NCI-H146 treated with DMSO at 0.1 percent for 48 hours (cell line): Measurements from ENCODE around the gene B4GALNT2.
"Not testable (repeated sequence)": the region's sequence is repeated elsewhere in the genome, so short reads cannot be mapped to it uniquely, and the experiment has no call there.

Experiments
- DNase-seq: peaks from one replicate; lab custom pipeline; 2025; ENCODE audit not compliant: unreplicated experiment; lab: John Stamatoyannopoulos, UW

The B4GALNT2 gene

DNA sequence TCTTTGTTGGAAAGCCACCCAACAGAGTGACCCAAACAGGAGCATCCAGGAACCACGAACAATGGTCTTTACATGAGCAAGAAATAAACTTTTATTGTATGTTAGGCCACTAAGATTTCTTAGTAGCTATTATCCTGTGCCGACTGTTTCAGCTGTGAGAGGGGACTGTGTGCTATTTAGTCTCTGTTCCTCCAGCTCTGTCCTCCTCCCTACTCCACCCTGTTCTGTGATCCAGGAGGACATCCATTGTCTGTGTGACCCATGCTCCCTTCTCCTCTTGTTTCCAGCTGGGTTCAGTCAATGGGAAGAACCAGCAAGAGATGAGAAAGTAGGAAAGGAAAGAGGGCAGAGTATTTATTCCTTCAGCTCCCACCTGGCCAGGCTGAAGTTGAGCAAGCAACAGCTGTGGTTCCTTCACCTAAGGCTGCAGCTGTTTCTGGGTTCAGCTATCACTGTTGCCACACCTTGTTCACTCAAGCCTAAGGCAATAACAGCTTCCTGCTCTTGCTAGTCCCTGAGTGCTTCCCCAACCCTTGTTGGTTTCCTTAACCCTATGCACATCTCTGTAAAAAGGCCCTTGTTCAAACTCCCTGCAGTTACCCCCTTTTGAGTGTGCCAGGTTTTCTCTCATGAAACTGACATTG is 14.9 kb upstream of the B4GALNT2 start:
- DNase-seq, result no peak

DNA sequence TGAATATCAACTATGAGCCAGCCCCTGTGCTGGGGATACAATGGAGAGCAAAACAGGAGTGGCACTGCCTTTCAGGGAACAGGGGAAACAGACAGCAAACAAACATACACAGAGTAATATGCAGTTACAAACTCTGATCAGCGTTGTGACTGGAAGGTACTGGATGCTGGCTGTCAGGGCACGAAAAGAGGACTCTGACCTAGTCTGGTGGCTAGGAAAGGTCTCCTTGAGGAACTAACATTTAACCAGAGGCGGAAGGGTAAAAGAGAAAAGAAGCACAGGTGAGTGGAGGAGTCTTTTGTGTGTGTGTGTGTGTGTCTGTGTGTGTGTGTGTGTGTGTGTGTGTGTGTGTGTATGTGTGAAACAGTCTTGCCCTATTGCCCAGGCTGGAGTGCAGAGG is 12.4 kb upstream of the B4GALNT2 start:
- DNase-seq, result no peak

DNA sequence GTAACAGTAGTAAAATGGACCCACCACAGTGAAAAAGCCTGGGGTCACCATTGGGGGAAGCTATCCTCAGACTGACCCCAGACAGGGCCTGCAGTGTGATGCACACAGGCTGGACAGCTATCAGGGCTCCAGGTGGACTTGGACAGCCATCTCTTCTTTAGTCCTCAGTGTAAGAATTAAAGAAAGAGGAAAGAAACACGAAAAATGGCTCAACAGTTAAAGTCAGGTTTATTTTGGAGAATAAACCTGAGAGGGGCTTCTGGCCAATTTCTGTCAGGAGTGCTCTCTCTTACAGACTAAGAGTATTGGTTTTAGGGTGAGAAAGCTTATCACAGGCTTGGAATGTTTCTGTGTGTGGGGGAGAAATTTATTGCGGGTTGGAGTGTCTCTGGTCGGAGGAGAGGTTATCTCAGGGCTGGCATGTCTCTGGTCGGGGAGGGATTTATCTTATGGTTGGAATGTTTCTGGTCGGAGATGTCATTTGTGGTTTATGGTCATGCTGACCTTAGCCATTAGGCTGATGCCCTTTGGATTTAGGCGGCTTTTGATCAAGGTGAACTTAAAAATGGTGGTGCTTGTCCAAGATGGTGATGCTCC is 10.8 kb upstream of the B4GALNT2 start:
- no peak for DNase-seq

DNA sequence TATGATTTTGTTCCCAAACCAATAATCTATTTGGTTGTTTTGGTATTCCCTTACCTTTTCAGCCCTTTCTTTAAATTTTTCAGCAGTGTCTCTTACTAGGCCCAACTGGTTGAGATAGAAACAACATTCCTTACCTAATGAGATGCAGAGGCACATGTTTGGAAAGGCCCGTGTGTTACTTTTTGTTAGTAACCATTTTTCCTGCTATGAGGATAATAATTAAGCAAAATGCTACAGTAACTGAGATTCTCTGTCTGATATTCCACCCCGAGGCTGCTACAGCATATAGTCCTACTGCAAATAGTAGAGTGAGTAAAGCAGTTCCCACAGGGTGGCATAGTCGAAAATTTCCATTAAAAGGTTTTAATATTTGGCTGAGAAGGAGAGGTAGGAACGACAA is 10.0 kb upstream of the B4GALNT2 start:
- no peak for DNase-seq

DNA sequence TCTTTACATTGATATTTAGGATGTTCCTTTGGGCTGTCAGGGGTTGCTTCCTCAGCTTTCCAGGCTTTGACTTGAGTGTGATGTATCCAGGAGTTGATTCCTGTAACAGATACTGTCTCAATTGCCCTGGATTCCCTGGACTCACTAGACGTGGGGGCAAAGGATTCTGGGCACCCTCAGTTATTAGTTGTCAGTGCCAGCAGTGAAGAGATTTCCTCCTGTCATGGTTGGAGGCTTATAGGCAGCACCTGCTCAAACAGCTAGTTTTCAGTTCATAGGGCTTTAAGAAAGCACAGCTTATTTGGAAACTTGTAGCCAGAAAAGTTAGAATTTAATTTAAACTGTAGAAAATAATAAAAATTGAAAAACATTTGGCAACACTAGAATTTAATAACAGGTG is 9.5 kb upstream of the B4GALNT2 start:
- DNase-seq, result no peak

DNA sequence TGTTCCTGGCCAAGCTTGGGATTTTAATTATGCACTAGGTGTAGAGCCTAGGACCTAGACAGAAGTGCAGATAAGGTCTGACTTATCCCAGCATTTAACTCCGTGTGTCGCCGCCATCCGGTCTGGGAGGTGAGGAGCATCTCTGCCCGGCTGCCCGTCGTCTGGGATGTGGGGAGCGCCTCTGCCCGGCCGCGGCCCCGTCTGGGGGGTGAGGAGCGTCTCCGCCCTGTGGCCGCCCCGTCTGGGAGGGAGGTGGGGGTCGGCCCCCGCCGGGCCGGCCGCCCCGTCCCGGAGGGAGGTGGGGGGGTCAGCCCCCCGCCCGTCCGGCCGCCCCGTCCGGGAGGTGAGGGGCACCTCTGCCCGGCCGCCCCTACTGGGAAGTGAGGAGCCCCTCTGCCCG is 7.1 kb upstream of the B4GALNT2 start:
- no peak for DNase-seq

DNA sequence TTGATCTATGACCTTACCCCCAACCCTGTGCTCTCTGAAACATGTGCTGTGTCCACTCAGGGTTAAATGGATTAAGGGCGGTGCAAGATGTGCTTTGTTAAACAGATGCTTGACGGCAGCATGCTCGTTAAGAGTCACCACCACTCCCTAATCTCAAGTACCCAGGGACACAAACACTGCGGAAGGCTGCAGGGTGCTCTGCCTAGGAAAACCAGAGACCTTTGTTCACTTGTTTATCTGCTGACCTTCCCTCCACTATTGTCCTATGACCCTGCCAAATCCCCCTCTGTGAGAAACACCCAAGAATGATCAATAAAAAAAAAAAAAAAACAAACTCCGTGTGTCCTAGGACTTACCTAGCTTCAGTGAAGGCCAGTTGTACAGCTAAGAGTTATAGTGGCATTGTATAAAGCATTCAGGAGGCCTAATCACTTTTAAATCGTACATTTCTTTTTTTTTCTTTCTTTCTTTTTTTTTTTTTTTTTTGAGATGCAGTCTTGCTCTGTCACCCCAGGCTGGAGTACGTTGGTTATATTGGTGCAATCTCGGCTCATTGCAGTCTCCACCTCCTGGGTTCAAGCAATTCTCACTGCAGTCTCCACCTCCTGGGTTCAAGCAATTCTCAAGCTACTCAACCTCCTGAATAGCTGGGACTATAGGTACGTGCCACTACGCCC is 6.2 kb upstream of the B4GALNT2 start:
- DNase-seq, result not testable (repeated sequence)

DNA sequence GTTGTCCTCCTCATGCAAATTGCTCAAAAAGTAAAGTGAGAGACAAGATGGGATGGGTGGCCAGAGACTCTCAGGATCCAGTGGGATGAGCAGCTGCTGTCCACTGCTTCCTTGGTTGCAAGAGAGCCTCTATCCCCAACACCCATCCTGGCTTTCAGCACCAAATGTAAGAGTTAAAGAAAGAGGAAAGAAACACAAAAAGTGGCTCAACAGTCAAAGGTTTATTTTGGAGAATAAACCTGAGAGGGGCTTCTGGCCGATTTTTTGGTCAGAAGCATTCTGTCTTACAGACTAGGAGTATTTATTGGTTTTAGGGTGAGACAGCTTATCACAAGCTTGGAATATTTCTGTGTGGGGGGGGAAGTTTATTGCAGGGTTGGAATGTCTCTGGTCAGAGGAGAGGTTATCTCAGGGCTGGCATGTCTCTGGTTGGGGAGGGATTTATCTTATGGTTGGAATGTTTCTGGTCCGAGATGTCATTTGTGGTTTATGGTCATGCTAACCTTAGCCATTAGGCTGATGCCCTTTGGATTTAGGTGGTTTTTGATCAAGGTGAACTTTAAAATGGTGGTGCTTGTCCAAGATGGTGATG is 3.1 kb upstream of the B4GALNT2 start:
- not testable (repeated sequence) for DNase-seq

DNA sequence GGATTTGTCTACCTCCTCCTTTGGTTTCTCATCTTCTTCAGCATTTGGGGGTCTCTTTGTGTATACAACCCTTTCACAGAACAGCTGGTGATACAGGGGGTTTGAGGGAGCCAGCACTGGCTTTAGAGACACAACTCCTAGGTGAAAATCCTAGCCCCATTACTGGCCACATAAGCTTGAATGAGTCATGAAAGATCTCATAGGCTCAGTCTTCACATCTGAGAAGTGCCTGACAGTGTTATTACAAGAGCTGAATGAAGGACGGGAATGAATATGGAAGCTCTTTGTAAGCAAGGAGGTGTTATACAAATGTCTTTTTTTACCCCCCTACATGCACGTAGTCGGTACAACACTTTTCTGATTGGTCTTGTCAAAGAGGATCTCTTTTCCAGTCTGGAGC is 1.7 kb upstream of the B4GALNT2 start:
- no peak for DNase-seq

DNA sequence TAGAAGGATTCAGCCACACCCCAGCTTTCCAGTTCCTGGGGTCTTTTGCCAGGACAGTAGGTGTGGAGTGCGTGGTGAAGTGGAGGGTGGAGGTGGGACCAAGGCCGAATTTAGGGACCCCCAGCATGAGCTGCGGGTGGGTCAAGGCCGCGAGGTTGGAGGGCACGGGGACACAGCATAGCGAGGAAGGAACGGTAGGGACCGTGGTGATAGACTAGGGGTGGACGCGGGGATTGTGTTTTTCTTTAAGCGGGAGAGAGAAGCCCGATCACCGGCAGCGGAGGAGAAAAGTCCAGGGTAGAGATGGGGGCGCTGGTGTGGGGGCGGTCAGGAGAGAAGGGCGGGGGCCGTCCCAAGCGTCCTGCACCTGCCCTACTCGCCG is 261 bp upstream of the B4GALNT2 start:
- DNase-seq, result no peak

DNA sequence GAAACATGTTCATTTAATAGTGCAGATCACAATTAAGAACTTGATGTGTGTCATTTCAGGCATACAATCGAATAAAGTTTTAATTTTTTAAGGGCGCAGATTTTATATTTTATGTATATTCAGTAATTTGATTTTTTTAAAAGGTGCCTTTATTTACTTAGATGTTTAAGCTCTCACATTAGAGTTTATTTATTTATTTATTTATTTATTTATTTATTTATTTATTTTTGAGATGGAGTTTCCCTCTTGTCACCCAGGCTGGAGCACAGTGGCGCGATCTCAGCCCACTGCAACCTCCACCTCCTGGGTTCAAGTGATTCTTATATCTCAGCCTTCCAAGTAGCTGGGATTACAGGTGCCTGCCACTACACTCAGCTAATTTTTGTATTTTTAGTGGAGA is 3.8 kb downstream of the B4GALNT2 start:
- no peak for DNase-seq

DNA sequence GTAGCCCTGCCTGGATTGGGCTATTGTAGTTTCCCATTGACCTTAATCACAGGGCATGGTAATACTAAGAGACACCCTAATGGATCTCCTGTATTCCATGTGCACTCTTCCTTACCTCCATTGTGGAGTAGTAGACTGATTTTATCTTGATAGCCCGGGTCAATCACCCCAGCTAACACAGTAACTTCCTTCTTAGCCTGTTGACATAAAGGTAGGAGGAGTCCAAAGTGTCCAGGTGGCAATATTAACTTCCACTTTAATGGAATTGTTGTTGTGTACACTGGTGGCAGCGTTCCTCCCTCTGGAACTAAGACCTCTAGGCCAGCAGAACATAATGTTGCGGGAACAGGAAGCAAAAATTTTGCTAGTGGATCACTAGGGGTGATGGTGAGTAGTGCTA is 13.1 kb downstream of the B4GALNT2 start:
- DNase-seq, result not testable (repeated sequence)

DNA sequence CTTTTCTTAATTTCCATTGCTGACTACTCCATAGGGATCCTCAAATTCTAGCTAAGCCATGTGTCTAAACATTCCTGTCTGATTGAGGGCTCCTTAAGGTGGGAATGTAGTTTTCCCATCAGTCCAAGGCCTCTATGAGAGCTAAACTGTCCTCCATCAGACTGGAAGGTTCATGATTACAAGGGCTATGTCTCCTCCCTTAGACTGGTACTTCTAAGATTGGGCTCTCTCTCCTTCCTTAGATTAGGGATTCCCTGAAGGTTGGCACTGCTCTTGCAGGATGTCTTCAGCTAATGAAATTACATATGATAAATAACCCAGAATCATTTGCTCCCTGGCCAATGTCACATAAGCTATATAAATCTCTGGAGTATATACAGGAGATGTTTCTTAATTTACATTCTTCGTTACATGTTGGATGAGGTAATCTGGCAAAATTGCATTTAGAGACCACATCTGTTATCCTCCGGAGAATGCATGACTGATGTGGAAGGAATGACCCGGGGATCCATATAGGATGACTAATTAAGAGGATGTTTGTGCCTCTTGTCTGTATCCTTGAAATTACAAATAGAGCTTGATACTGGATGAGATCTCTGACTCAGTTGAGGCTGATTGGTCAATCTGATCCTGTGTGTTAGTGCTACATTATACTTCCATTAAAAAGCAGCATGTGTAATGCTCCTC is 14.2 kb downstream of the B4GALNT2 start:
- no peak for DNase-seq

DNA sequence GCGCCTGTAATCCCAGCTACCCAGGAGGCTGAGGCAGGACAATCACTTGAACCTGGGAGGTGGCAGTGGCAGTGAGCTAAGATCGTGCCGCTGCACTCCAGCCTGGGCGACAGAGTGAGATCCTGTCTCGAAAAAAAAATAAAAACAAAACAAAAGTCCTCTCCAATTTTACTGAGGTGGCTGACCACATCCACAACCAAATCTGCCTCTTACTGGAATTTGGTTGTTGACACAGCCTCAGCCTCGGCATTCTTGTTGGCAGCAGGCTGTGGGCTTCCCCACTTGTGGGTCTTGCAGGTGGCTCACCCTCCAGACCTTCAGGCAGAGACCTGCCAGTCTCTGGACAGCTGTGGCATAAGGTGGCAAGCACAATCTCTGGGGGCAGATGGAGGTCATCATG is 15.6 kb downstream of the B4GALNT2 start:
- no peak for DNase-seq

DNA sequence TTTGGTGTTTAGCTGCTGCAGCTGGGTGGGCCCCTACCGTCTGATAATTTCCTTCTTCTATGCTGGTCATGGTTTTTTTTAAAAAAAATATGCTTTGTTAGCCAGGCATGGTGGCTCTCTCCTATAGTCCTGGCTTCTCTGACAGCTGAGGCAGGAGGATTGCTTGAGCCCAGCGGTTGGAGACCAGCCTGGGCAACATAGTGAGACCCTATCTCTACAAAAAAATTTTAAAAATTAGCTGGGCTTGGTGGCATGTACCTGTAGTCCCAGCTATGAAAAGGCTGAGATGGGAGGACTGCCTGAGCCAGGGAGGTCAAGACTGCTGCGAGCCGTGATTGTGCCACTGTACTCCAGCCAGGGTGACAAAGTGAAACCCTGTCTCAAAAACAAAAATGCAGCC is 19.4 kb downstream of the B4GALNT2 start:
- DNase-seq, result no peak

DNA sequence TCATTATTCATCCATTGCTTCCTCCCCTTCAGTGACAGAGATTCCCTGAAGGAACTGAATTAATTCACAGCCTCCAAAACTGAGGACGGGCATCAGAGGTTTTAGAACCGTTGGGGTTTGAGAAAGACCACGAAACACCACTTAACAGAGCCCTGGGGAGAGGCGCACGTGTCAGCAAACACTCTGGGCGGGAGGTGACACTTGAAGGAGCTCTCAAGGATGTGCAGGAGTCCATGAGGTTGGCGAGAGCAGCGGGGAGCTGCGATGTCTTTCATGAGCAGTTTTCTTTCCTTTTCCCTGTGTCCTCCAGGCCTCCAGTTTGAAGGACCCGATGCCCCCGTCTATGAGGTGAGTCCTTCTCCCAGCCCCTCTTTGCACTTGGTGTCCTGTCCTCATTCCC is 23.7 kb downstream of the B4GALNT2 start:
- DNase-seq, result no peak

DNA sequence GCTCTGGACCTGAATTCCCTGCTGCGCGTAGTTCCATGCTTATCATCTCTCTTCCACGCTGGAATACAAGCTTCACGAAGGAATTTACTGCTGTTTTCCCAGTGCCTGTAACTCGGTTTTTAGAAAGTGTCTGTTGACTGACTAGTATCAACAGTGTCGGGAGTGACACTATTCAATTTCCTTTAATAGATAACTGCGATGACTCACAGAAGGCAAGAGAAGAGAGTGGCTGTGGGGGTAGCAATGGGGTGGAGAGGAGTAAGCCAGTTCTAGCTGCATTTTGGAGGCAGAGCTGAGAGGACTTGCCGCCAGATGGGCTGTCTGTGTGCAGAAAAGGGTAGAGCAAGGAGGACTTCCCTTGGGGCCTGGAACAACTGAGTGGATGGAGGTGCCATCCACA is 25.2 kb downstream of the B4GALNT2 start:
- no peak for DNase-seq

DNA sequence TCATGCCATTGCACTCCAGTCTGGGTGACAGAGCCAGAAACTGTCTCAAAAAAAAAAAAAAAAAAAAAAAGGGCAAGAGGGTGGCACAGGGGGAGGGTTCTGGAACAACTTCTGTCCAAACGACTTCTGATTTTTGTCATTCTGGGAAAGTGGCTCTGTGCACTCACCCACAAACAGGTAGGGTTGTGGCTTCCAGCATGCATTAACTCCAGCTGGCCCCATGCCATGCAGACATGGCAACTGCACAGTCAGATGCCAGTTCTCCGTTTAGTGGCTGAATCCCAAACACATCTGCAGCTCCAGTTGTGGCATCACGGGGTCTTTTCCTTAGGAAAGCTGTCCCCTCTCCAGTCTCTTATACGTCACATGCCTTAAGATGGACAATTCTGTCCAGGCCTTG is 30.3 kb downstream of the B4GALNT2 start:
- DNase-seq, result no peak

DNA sequence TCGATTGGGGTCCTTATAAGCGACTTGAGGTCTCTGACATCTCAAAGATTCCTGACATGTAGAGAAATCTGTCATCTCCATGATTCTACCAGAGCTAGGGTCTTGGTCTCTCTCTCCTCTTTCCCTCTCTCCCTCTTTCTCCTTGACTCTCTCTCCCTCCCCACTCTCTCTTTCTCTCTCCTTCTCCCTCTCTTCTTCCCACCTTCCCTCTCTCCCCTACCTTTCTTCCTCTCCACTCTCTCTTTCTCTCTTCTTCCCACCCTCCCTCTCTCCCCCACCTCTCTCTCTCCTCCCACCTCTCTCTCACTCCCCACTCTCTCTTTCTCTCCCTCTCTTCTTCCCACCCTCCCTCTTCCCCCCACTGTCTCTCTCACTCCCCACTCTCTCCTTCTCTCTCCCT is 32.6 kb downstream of the B4GALNT2 start:
- no peak for DNase-seq

DNA sequence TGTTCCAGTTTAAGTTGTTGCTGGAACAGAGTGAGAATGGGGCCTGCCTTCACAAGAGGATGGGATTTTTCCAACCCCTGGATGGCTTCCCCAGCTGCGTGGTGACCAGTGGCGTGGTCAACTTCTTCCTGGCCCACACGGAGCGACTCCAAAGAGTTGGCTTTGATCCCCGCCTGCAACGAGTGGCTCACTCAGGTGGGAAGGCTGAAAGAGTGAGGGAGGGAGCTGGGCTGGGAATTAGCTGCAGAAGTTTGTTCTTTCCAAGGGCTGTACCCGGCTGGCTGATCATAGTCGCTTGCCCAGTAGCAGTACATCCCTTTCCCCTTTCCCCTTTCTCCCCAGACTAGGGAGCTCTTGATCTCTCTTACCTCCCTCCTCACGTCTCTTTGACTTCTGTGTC is 36.1 kb downstream of the B4GALNT2 start:
- no peak for DNase-seq

DNA sequence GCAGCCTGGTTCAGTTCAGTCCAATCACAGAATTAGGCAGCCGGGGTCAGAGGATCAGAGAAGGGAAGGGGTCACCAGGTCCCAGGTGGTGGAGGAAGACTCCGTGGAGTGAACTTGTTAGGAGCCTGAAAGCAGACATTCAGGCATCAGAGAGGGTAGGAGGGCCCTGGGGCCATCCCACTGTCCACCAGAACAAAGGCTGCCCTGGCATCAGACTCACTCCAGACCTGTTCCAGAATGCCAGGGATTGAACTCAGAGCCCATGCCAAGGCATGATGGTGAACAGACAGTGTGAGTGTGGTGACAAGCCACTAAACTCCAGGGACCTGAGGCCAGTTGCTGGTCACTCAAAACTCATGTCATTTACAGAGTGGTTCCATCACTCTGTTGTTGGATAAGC is 37.6 kb downstream of the B4GALNT2 start:
- DNase-seq, result no peak

DNA sequence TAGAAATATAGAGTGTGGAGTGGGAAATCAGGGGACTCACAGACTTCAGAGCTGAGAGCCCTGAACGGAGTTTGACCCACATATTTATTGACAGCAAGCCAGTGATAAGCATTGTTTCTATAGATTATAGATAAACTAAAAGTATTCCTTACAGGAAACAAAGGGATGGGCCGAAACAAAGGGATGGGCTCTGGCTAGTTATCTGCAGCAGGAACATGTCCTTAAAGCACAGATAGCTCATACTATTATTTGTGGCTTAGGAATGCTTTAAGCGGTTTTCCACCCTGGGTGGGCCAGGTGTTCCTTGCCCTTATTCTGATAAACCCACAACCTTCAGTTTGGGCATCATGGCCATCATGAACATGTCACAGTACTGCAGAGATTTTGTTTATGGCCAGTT is 38.1 kb downstream of the B4GALNT2 start:
- not testable (repeated sequence) for DNase-seq
